Stomach (tissue), 4 donors: ENCODE data around the gene SMAD4.

Experiments used
- CTCF ChIP-seq, 7 experiments: fragments of 450-650 bp in 4 of 7; fragments of 200-600 bp in 3 of 7; sonication (generic) in 3 of 7; IDR thresholded peaks; one replicate each; pipeline ENCODE4 v1.5.1; 2016 to 2019; ENCODE audit warnings: antibody characterized with exemption in 7 of 7, control low read depth in 2 of 7, mild to moderate bottlenecking in 1 of 7
- POLR2AphosphoS5 ChIP-seq, 3 donors: sonication (generic); formaldehyde crosslinking; IDR thresholded peaks; one replicate each; pipeline ENCODE4 v1.6.1; 2016; ENCODE audit warnings: antibody characterized with exemption in 3 of 3

GRCh38 chr18:51132256-51132935 lies 102.4 kb downstream of the SMAD4 start:
- TF ChIP-seq CTCF (IDR thresholded peaks at IDR 0.05) (no peak), POLR2AphosphoS5 (IDR thresholded peaks at IDR 0.05) (no peak)
